ENCODE results near the gene RAD51C. TPM values are rescaled to one million over a fixed set of nuclear protein-coding genes. Genes with fewer than 3 reads are reported as not detected.

Gene RAD51C

DNA sequence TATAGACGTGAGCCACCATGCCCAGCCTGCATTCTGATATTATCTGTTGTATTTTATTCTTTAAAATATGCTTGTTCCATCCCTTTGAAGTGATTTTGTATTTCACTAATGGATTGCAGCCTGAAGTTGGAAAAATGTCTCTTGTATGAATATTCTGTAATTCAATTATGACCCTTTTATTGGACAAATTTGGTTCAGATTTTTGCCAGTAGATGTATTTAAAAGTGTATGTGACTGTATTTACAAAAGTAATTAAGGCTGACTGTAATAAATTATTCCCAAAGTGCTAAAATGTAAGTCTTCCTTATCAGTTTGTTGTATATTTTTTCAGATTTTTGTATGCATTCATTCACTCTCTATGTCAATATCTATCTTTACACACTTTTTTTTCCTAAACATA is 87.0 kb downstream of the RAD51C start:
- H2AK5ac ChIP-seq (ENCODE audit: low read length, severe bottlenecking), result no peak overlapping the region
- H2BK5ac ChIP-seq (ENCODE audit: low read depth, low read length, poor library complexity, severe bottlenecking), result no peak overlapping the region
- no peak overlapping the region for H3K27ac ChIP-seq (ENCODE audit: low read length, poor library complexity, severe bottlenecking)
- H2BK15ac ChIP-seq (ENCODE audit: low read depth, poor library complexity, severe bottlenecking), result no peak overlapping the region
- H3K23ac ChIP-seq (ENCODE audit: low read length in 2 of 2), result no peak overlapping the region
- no peak overlapping the region for H3K4ac ChIP-seq (ENCODE audit: low read depth in 1 of 2, low read length in 2 of 2)
- no CpG with 5 or more reads among the region's 1 CpG for WGBS
- no peak overlapping the region for H2BK12ac ChIP-seq (ENCODE audit: low read length in 2 of 2)
- no peak overlapping the region for H4K8ac ChIP-seq (ENCODE audit: low read length)
- H3K27me3 ChIP-seq (ENCODE audit: control insufficient read depth in 1 of 2, insufficient read depth in 1 of 2, low read length in 2 of 2), result no peaks in the 10 kb centered on the region
- H3K4me1 ChIP-seq (ENCODE audit: control insufficient read depth, insufficient read depth, low read depth, low read length), result no peaks in the 10 kb centered on the region
- no peaks in the 10 kb centered on the region for H3K36me3 ChIP-seq (ENCODE audit: control insufficient read depth in 1 of 2, insufficient read depth in 2 of 2, low read depth in 1 of 2, low read length in 2 of 2)
- no peak overlapping the region for H3K18ac ChIP-seq (ENCODE audit: low read depth in 1 of 2, low read length in 2 of 2)
- no peak for DNase-seq
- no peak overlapping the region for H3K9ac ChIP-seq (ENCODE audit: low read length)
- no peak overlapping the region for H2BK120ac ChIP-seq (ENCODE audit: low read depth, low read length)
- no peak overlapping the region for H4K91ac ChIP-seq (ENCODE audit: low read length)
- no peak overlapping the region for H2AFZ ChIP-seq (ENCODE audit: low read depth, low read length)
- no peak overlapping the region for H3K4me2 ChIP-seq (ENCODE audit: low read length, poor library complexity, severe bottlenecking)
- H3K14ac ChIP-seq (ENCODE audit: low read length in 2 of 2), result no peak overlapping the region
- no peak overlapping the region for H3K4me3 ChIP-seq (ENCODE audit: insufficient read depth in 1 of 2, low read depth in 1 of 2, low read length in 2 of 2)
- H3K79me1 ChIP-seq (replicated peaks; ENCODE audit: low read length, poor library complexity, severe bottlenecking), result no peaks in the 10 kb centered on the region
- H3K9me3 ChIP-seq (ENCODE audit: control insufficient read depth, low read length), result no peaks in the 10 kb centered on the region

DNA sequence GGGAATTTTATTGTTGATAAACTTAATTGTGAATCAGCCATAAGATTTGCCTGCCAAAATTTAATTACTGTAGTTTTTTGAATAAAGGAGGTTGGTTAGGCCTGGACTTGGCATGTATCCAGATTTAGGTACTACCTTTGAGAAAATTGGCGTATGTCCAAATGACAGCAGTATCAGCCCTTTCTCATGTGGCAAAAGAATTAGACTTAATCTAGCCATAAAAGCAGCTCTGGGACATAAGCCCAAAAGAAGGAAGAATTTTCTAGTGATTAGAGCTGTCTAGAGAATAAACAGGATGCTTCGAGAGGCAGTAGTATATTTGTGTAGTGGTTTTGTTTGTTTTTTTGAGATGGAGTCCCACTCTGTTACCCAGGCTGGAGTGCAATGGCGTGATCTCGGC is 91.0 kb downstream of the RAD51C start:
- H3K23ac ChIP-seq (ENCODE audit: low read length in 2 of 2), result no peak overlapping the region
- no peak overlapping the region for H3K4me3 ChIP-seq (ENCODE audit: insufficient read depth in 1 of 2, low read depth in 1 of 2, low read length in 2 of 2)
- WGBS, result 87% methylated on average over 4 of the region's 4 CpGs
- no peak overlapping the region for H2BK5ac ChIP-seq (ENCODE audit: low read depth, low read length, poor library complexity, severe bottlenecking)
- no peak overlapping the region for H3K4me2 ChIP-seq (ENCODE audit: low read length, poor library complexity, severe bottlenecking)
- H2BK15ac ChIP-seq (ENCODE audit: low read depth, poor library complexity, severe bottlenecking), result no peak overlapping the region
- H3K27ac ChIP-seq (ENCODE audit: low read length, poor library complexity, severe bottlenecking), result no peak overlapping the region
- no peaks in the 10 kb centered on the region for H3K4me1 ChIP-seq (ENCODE audit: control insufficient read depth, insufficient read depth, low read depth, low read length)
- no peak overlapping the region for H4K8ac ChIP-seq (ENCODE audit: low read length)
- H3K9ac ChIP-seq (ENCODE audit: low read length), result no peak overlapping the region
- H4K91ac ChIP-seq (ENCODE audit: low read length), result no peak overlapping the region
- no peaks in the 10 kb centered on the region for H3K36me3 ChIP-seq (ENCODE audit: control insufficient read depth in 1 of 2, insufficient read depth in 2 of 2, low read depth in 1 of 2, low read length in 2 of 2)
- no peaks in the 10 kb centered on the region for H3K79me1 ChIP-seq (replicated peaks; ENCODE audit: low read length, poor library complexity, severe bottlenecking)
- H2AK5ac ChIP-seq (ENCODE audit: low read length, severe bottlenecking), result no peak overlapping the region
- no peak for DNase-seq
- H2BK12ac ChIP-seq (ENCODE audit: low read length in 2 of 2), result no peak overlapping the region
- H3K27me3 ChIP-seq (ENCODE audit: control insufficient read depth in 1 of 2, insufficient read depth in 1 of 2, low read length in 2 of 2), result no peaks in the 10 kb centered on the region
- H2BK120ac ChIP-seq (ENCODE audit: low read depth, low read length), result no peak overlapping the region
- H3K9me3 ChIP-seq (ENCODE audit: control insufficient read depth, low read length), result no peaks in the 10 kb centered on the region
- H3K4ac ChIP-seq (ENCODE audit: low read depth in 1 of 2, low read length in 2 of 2), result no peak overlapping the region
- H3K14ac ChIP-seq (ENCODE audit: low read length in 2 of 2), result no peak overlapping the region
- no peak overlapping the region for H3K18ac ChIP-seq (ENCODE audit: low read depth in 1 of 2, low read length in 2 of 2)
- no peak overlapping the region for H2AFZ ChIP-seq (ENCODE audit: low read depth, low read length)

DNA sequence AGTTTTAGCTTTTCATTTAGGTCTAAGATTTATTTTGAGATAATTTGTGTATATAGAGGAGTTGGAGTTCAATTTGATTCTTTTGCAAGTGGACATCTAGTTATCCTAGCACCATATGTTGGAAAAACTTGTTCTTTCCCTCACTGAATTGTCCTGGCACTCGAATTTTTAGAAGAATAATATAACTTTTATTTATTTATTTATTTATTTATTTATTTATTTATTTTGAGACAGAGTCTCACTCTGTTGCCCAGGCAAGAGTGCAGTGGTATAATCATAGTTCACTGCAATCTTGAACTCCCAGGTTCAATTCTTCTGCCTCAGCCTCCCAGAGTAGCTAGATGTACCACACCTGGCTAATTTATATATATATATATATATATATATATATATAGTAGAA is 92.7 kb downstream of the RAD51C start:
- Histone ChIP-seq H2BK5ac (ENCODE audit: low read depth, low read length, poor library complexity, severe bottlenecking) (no peak overlapping the region), H3K4ac (ENCODE audit: low read depth in 1 of 2, low read length in 2 of 2) (no peak overlapping the region), H3K79me1 (replicated peaks; ENCODE audit: low read length, poor library complexity, severe bottlenecking) (no peaks in the 10 kb centered on the region), H2AFZ (ENCODE audit: low read depth, low read length) (no peak overlapping the region), H3K9me3 (ENCODE audit: control insufficient read depth, low read length) (no peaks in the 10 kb centered on the region), H3K14ac (ENCODE audit: low read length in 2 of 2) (no peak overlapping the region), H4K91ac (ENCODE audit: low read length) (no peak overlapping the region), H3K36me3 (ENCODE audit: control insufficient read depth in 1 of 2, insufficient read depth in 2 of 2, low read depth in 1 of 2, low read length in 2 of 2) (no peaks in the 10 kb centered on the region), H3K27me3 (ENCODE audit: control insufficient read depth in 1 of 2, insufficient read depth in 1 of 2, low read length in 2 of 2) (no peaks in the 10 kb centered on the region), H2BK120ac (ENCODE audit: low read depth, low read length) (no peak overlapping the region), H3K4me1 (ENCODE audit: control insufficient read depth, insufficient read depth, low read depth, low read length) (no peaks in the 10 kb centered on the region), H3K18ac (ENCODE audit: low read depth in 1 of 2, low read length in 2 of 2) (no peak overlapping the region), H3K9ac (ENCODE audit: low read length) (no peak overlapping the region), H3K4me3 (ENCODE audit: insufficient read depth in 1 of 2, low read depth in 1 of 2, low read length in 2 of 2) (no peak overlapping the region), H2AK5ac (ENCODE audit: low read length, severe bottlenecking) (no peak overlapping the region), H2BK15ac (ENCODE audit: low read depth, poor library complexity, severe bottlenecking) (no peak overlapping the region), H3K27ac (ENCODE audit: low read length, poor library complexity, severe bottlenecking) (no peak overlapping the region), H3K4me2 (ENCODE audit: low read length, poor library complexity, severe bottlenecking) (no peak overlapping the region), H2BK12ac (ENCODE audit: low read length in 2 of 2) (no peak overlapping the region), H4K8ac (ENCODE audit: low read length) (no peak overlapping the region), H3K23ac (ENCODE audit: low read length in 2 of 2) (no peak overlapping the region)
- no peak for DNase-seq
- WGBS, result no CpG with 5 or more reads among the region's 1 CpG

Small RNA genes within 50 kb of the gene (small RNA-seq; reads per million reads assigned to genes)
- gene AC011195.1 (ENCODE audit: low read depth) (not detected), gene AC025521.1 (ENCODE audit: low read depth) (not detected), gene RF00017 (ENCODE audit: low read depth) (not detected), gene RNU1-108P (ENCODE audit: low read depth) (not detected), gene RNU1-52P (ENCODE audit: low read depth) (not detected), gene RNU1-85P (ENCODE audit: low read depth) (not detected)
